Fibroblast of pulmonary artery (primary cell): ENCODE data around the gene DDX3X.
A peak's percentile ranks its signal among the peaks of the same experiment; 100 is the strongest.
"Not testable (repeated sequence)": the region's sequence is repeated elsewhere in the genome, so short reads cannot be mapped to it uniquely, and the experiment has no call there.

ENCODE experiments used
- DNase-seq: peaks from one replicate; pipeline ENCODE4 v3.0.0-alpha.2; 2010; ENCODE audit warnings: low read depth
- H3K4me3 ChIP-seq: replicated peaks from 2 replicates; pipeline ENCODE4 v1.5.1; 2011; ENCODE audit warnings: low read depth, mild to moderate bottlenecking, control low read depth, low read length, moderate library complexity
- TF ChIP-seq, protein P1 (sequence below): IDR thresholded peaks from 2 replicates; pipeline ENCODE4 v1.5.1; 2011; ENCODE audit warnings: mild to moderate bottlenecking, control low read depth, low read length, inconsistent platforms; ENCODE audit errors: missing control alignments

DDX3X gene

DNA sequence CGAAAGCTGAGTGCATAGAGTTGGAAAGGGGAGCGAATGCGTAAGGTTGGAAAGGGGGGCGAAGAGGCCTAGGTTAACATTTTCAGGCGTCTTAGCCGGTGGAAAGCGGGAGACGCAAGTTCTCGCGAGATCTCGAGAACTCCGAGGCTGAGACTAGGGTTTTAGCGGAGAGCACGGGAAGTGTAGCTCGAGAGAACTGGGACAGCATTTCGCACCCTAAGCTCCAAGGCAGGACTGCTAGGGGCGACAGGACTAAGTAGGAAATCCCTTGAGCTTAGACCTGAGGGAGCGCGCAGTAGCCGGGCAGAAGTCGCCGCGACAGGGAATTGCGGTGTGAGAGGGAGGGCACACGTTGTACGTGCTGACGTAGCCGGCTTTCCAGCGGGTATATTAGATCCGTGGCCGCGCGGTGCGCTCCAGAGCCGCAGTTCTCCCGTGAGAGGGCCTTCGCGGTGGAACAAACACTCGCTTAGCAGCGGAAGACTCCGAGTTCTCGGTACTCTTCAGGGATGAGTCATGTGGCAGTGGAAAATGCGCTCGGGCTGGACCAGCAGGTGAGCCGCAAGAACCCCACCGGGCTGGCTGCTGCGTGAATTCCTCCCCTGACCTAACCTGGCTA lies at the start of gene DDX3X:
DDX3X (plus strand) TSS at position 419 of the 619 bp plus-strand sequence; CDS start at position 510, 91 bp downstream.
- TF ChIP-seq, protein P1, sequence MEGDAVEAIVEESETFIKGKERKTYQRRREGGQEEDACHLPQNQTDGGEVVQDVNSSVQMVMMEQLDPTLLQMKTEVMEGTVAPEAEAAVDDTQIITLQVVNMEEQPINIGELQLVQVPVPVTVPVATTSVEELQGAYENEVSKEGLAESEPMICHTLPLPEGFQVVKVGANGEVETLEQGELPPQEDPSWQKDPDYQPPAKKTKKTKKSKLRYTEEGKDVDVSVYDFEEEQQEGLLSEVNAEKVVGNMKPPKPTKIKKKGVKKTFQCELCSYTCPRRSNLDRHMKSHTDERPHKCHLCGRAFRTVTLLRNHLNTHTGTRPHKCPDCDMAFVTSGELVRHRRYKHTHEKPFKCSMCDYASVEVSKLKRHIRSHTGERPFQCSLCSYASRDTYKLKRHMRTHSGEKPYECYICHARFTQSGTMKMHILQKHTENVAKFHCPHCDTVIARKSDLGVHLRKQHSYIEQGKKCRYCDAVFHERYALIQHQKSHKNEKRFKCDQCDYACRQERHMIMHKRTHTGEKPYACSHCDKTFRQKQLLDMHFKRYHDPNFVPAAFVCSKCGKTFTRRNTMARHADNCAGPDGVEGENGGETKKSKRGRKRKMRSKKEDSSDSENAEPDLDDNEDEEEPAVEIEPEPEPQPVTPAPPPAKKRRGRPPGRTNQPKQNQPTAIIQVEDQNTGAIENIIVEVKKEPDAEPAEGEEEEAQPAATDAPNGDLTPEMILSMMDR: peak; percentile 9
- DNase-seq: peak; percentile 91
- H3K4me3 ChIP-seq: peak within 1 kb of the TSS; percentile 90

DNA sequence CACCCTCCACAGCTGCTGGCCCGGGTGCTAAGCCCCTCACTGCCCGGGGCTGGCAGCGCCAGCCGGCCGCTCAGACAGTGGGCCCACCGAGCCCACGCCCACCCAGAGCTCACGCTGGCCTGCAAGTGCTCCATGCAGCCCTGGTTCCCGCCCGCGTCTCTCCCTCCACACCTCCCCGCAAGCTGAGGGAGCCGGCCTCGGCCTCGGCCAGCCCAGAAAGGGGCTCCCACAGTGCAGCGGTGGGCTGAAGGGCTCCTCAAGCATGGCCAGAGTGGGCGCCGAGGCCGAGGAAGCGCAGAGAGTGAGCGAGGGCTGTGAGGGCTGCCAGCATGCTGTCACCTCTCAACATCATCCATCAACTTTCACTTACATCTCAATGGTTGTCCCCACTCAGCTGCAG lies 48.0 kb upstream of the DDX3X start:
- H3K4me3 ChIP-seq, DNase-seq: not testable (repeated sequence)

DNA sequence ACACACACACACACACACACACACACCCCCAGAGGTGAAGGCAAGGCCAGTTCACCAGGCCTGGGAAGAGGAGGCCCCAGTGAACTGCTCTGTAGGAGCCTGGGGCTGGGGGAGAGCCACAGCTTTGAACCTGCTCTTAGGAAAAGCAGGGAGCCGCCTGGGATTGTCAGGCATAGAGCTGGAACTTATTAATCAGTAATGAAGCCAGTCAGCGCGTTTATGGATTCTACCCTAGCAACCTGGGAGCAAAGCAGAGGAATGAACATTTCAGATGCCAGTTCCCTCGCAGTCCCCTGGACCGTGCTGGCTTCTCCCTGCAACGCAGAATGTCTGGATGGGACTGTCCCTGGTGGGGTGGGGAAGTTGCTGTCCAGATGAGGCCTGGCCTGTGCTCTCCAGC lies 45.3 kb upstream of the DDX3X start:
- DNase-seq: no peak
- H3K4me3 ChIP-seq: no peak overlapping the region
- TF ChIP-seq, protein P1: no peak

DNA sequence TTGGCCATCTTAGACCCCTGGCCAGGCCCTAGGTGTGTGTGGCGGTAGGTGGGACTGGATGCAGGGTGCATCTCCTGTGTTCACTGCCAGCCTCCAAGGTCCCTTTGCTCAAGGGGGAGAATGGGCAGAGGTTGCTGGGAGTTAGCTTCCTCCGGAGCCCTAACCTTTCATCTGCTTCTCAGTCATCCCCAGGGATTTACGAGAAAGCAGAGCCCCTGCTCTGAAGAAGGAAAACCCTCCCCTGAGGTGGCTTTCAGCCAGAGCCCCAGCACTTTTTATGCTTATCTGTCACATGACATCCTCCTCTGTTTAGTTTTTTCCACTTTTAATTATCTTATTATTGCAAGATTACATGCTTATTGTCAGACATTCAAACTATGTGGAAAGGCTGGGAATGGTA lies 44.9 kb upstream of the DDX3X start:
- no peak overlapping the region for H3K4me3 ChIP-seq
- TF ChIP-seq, protein P1: no peak
- peak; percentile 13 for DNase-seq

DNA sequence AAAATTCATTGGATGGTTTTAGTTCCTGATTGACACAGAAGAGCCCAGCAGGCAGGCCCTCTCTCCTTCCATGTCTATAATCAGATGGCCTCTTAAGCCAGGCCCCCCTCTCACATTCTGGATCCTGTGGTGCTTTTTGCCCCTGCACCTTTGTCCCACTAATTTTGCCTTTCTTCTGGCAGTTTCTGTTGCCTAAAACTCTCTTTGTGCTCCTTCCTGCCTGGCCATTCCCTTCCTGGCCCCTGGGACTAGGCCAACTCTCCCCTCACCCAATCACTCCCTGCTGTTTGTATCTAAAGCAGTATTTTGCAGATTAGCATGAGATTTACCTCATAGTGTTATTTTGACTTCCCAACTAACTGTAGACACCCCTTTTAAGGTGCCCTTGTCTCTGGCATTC lies 42.7 kb upstream of the DDX3X start:
- H3K4me3 ChIP-seq: no peak overlapping the region
- DNase-seq: no peak
- TF ChIP-seq, protein P1: no peak

DNA sequence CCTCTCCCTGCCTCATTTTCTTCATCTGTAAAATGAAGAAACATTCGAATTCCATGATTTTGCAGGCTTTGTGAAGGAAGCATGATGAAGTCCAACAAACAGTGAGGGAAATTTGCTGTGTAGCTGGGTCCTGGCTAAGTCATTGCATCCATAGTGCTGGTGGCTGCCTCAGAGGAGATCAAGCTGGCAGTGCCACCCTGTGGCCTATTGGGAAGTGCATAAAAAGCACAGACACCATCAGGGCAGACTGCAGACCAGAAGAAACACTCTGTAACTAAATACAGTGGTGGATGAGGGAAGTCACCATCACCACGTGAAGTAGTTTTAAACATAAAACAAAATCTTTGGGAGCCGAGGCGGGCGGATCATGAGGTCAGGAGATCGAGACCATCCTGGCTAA lies 40.7 kb upstream of the DDX3X start:
- peak; percentile 9 for DNase-seq
- TF ChIP-seq, protein P1: peak; percentile 6
- no peak overlapping the region for H3K4me3 ChIP-seq

DNA sequence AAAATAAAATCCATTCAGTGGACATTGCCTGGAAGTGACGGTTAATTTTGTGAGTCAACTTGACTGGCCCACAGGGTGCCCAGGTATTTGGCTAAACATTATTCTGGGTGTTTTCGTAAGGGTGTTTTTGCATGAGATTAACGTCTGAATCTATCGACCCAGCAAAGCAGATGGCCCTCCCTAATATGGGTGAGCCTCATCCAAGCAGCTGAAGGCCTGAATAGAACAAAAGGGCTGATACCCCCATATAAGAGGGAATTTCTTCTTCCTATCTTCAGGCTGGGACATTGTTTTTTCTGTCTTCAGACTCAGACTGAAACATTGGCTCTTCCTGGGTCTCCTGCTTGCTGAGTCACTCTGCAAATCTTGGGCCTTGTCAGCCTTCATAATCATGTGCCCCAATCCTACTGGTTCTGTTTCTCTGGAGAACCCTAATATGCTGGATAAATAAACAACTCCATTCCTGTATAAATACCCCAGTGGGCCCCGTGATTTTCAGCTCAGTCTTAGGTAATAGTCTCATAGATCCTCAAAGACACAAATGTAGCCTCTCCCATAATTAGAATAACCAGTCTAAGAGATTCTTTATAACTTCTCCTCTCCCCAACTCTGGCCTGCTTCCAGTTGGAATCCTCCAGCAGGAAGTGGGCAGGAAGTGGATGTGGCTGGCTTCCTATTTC lies 33.1 kb upstream of the DDX3X start:
- no peak overlapping the region for H3K4me3 ChIP-seq
- TF ChIP-seq, protein P1: no peak
- DNase-seq: peak; percentile 28
